OCI-LY7 (cell line): ENCODE results near the gene SERPINA1. TPM values are rescaled to one million over a fixed set of nuclear protein-coding genes. Genes with fewer than 3 reads are reported as not detected.

Experiments used
- BruUV-seq: library from RNA; stranded (reverse); fragments of 400-500 nt; replicated peaks from 2 replicates; lab custom pipeline; 2021; lab: Mats Ljungman, UMichigan
- CTCF ChIA-PET: fragments of 300-600 bp; sonication (Branson Sonifier 250); formaldehyde crosslinking; loops from one replicate; lab custom pipeline; 2022; ENCODE audit warnings: antibody characterized with exemption; ENCODE audit not compliant: unreplicated experiment; lab: Charles Lee
- POLR2A ChIA-PET: fragments of 300-600 bp; sonication (Branson Sonifier 250); formaldehyde crosslinking; loops from one replicate; lab custom pipeline; 2022; ENCODE audit warnings: antibody characterized with exemption; lab: Charles Lee
- DNase-seq: peaks from one replicate; pipeline ENCODE4 v3.0.0-alpha.2; 2015; ENCODE audit warnings: low spot score
- H2AFZ ChIP-seq: fragments of 200-600 bp; sonication (generic), shearing (Covaris generic); 2 replicates; pipeline ENCODE4 v1.6.1; 2014; ENCODE audit warnings: mild to moderate bottlenecking, antibody characterized with exemption, low read length, moderate library complexity
- H3K27ac ChIP-seq: fragments of 200-600 bp; sonication (generic); 2 replicates; pipeline ENCODE4 v1.5.1; 2014; ENCODE audit warnings: mixed run types, low read depth, mild to moderate bottlenecking, moderate library complexity, low read length, inconsistent platforms; ENCODE audit not compliant: poor library complexity, severe bottlenecking
- H3K36me3 ChIP-seq: fragments of 200-600 bp; sonication (generic); 2 replicates; pipeline ENCODE4 v1.6.1; 2014; ENCODE audit warnings: mild to moderate bottlenecking, antibody characterized with exemption, low read length, moderate library complexity, mixed read lengths; ENCODE audit not compliant: insufficient read depth
- H3K4me1 ChIP-seq: fragments of 200-600 bp; sonication (generic); 2 replicates; pipeline ENCODE4 v1.5.1; 2014; ENCODE audit warnings: mild to moderate bottlenecking, low read length; ENCODE audit not compliant: insufficient read depth, poor library complexity, severe bottlenecking
- H3K4me2 ChIP-seq: fragments of 200-600 bp; sonication (generic); 2 replicates; pipeline ENCODE4 v1.6.1; 2014; ENCODE audit warnings: mild to moderate bottlenecking, low read length
- H3K4me3 ChIP-seq: fragments of 200-600 bp; sonication (generic); 2 replicates; pipeline ENCODE4 v1.5.1; 2014; ENCODE audit warnings: mild to moderate bottlenecking, low read depth, low read length; ENCODE audit not compliant: poor library complexity, severe bottlenecking
- H3K79me2 ChIP-seq: fragments of 200-600 bp; sonication (generic); 2 replicates; pipeline ENCODE4 v1.6.1; 2016; ENCODE audit warnings: low read depth, mild to moderate bottlenecking, low read length, moderate library complexity, mixed read lengths; ENCODE audit not compliant: insufficient read depth
- H3K9me2 ChIP-seq: fragments of 200-600 bp; sonication (generic); 2 replicates; pipeline ENCODE4 v1.6.1; 2016; ENCODE audit warnings: mild to moderate bottlenecking, low read length, mixed read lengths; ENCODE audit not compliant: insufficient read depth
- H3K9me3 ChIP-seq: fragments of 200-600 bp; sonication (generic); 2 replicates; pipeline ENCODE4 v1.6.1; 2014; ENCODE audit warnings: mild to moderate bottlenecking, mixed run types, low read length, mixed read lengths
- H4K20me1 ChIP-seq: fragments of 200-600 bp; sonication (generic); 2 replicates; pipeline ENCODE4 v1.6.1; 2014; ENCODE audit warnings: mild to moderate bottlenecking, antibody characterized with exemption, low read length, moderate library complexity, mixed read lengths; ENCODE audit not compliant: insufficient read depth
- EZH2phosphoT487 ChIP-seq: fragments of 200-600 bp; sonication (generic); IDR thresholded peaks from 2 replicates; pipeline ENCODE4 v1.6.1; 2018; ENCODE audit warnings: low read depth, borderline replicate concordance, mild to moderate bottlenecking, mixed run types, antibody characterized with exemption, low read length, moderate library complexity, mixed read lengths
- intact Hi-C: fragments of 100-400 bp; cut with micrococcal nuclease; formaldehyde crosslinking; loops from one replicate; pipeline ENCODE4 v1.10.0; 2022; ENCODE audit not compliant: unreplicated experiment
- total RNA-seq, 2 experiments: library from RNA; depleted of rRNA in 1 of 2; stranded (reverse); fragments of >200 nt in 1 of 2; shearing (Covaris generic) in 1 of 2; gene quantifications; 2 replicates each; pipeline ENCODE4 v1.2.3, GENCODE V29; 2014 to 2022
- TF ChIP-seq, protein P1 (sequence below): fragments of 200-600 bp; sonication (generic); conservative IDR thresholded peaks from 2 replicates; pipeline ENCODE4 v1.5.1; 2014; ENCODE audit warnings: mild to moderate bottlenecking, antibody characterized with exemption, low read length, moderate library complexity, mixed read lengths

The SERPINA1 gene
- total RNA-seq, 2 experiments from 2014 or later, result not detected

DNA sequence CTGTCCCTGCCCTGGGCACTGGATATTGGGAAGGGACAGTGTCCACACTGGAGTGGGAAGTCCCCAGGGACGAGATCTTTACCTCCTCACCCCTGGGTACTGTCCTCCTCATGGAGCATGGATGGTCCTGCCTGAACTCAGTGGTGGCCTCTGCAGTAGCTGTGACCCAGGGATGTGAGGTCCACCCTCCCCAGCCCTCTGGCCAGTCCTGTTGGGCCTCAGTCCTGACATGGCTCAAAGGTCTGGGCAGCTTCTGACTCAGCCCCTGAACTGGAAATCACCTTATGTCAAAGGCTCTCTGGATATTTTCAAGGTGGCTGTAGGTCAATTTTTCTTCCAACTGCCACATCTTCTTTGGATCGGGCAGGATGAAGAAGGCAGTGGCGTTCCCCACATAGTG is 24.4 kb downstream of the SERPINA1 start:
- Histone ChIP-seq H3K9me2 (no peaks in the 10 kb centered on the region), H3K4me1 (no peaks in the 10 kb centered on the region), H4K20me1 (no peaks in the 10 kb centered on the region), H2AFZ (no peak overlapping the region), H3K27ac (no peak overlapping the region), H3K79me2 (no peaks in the 10 kb centered on the region), H3K4me2 (no peak overlapping the region), H3K4me3 (no peak overlapping the region), H3K9me3 (no peaks in the 10 kb centered on the region), H3K36me3 (no peaks in the 10 kb centered on the region)
- DNase-seq, result no peak
- ChIA-PET CTCF (no interaction called here), POLR2A (interaction anchor here (0.5 kb wide), 1 partner anchor 270 kb away, joined by 3 read pairs; no protein-coding TSS in a partner anchor)
- TF ChIP-seq, protein P1, sequence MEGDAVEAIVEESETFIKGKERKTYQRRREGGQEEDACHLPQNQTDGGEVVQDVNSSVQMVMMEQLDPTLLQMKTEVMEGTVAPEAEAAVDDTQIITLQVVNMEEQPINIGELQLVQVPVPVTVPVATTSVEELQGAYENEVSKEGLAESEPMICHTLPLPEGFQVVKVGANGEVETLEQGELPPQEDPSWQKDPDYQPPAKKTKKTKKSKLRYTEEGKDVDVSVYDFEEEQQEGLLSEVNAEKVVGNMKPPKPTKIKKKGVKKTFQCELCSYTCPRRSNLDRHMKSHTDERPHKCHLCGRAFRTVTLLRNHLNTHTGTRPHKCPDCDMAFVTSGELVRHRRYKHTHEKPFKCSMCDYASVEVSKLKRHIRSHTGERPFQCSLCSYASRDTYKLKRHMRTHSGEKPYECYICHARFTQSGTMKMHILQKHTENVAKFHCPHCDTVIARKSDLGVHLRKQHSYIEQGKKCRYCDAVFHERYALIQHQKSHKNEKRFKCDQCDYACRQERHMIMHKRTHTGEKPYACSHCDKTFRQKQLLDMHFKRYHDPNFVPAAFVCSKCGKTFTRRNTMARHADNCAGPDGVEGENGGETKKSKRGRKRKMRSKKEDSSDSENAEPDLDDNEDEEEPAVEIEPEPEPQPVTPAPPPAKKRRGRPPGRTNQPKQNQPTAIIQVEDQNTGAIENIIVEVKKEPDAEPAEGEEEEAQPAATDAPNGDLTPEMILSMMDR, result no peak
- TF ChIP-seq EZH2phosphoT487, result no peak
- intact Hi-C loops, result no loop called here
- no TSS peak for BruUV-seq

DNA sequence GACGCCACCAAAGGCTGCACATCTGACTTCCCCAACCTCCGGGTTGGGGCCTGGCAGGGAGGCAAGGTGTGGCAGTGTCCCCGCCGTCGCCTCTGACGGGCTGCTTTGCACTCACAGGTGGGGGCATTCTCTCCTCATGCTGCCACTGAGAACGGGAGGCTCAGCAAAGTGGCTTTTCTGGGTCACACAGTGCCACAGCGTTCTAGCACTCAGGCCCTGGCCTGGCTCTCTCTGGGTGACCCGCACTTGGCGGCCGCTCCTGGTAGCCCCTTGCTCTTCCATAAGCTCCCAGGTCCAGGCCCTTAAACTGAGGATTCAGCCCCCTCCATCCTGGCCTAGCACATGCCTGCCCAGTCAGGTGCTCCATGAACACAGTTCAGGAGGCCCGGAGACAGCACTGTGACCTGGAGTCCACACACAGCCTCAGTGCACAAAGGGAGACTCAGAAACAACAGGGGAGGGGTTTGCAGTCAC is 25.2 kb downstream of the SERPINA1 start:
- Histone ChIP-seq H2AFZ (no peak overlapping the region), H3K79me2 (no peaks in the 10 kb centered on the region), H3K27ac (no peak overlapping the region), H3K4me3 (no peak overlapping the region), H3K9me3 (no peaks in the 10 kb centered on the region), H4K20me1 (no peaks in the 10 kb centered on the region), H3K4me1 (no peaks in the 10 kb centered on the region), H3K36me3 (no peaks in the 10 kb centered on the region), H3K9me2 (no peaks in the 10 kb centered on the region), H3K4me2 (no peak overlapping the region)
- POLR2A ChIA-PET, result no interaction called here
- CTCF ChIA-PET, result no interaction called here
- no TSS peak for BruUV-seq
- DNase-seq, result no peak
- intact Hi-C loops, result no loop called here
- TF ChIP-seq, protein P1, result no peak
- no peak for TF ChIP-seq EZH2phosphoT487

DNA sequence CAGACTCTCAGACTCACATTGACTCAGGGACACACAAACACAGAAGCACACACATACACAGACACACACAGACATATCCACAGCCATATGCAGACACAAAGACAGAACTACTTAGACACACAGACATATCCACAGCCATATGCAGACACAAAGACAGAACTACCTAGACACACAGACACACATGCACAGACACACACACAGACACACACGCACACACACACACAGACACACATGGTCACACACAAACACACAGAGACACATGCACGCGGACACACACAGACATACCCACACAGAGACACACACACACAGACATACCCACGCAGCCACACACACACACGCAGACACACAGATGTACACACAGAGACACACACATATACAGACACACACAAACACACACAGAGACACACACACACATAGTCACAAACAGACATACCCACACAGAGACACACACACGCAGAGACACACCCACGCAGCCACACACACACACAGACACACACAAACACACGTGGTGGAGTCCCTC is 25.7 kb downstream of the SERPINA1 start:
- H3K4me1 ChIP-seq, result no peaks in the 10 kb centered on the region
- no peaks in the 10 kb centered on the region for H3K36me3 ChIP-seq
- CTCF ChIA-PET, result no interaction called here
- H3K27ac ChIP-seq, result no peak overlapping the region
- no peaks in the 10 kb centered on the region for H3K79me2 ChIP-seq
- no TSS peak for BruUV-seq
- DNase-seq, result no peak
- intact Hi-C loops, result no loop called here
- POLR2A ChIA-PET, result no interaction called here
- H3K4me3 ChIP-seq, result no peak overlapping the region
- no peak for TF ChIP-seq EZH2phosphoT487
- TF ChIP-seq, protein P1, result no peak
- no peaks in the 10 kb centered on the region for H4K20me1 ChIP-seq
- H3K9me2 ChIP-seq, result no peaks in the 10 kb centered on the region
- no peaks in the 10 kb centered on the region for H3K9me3 ChIP-seq
- no peak overlapping the region for H2AFZ ChIP-seq
- no peak overlapping the region for H3K4me2 ChIP-seq
